Lung (tissue), 12 donors: ENCODE data around the gene CCDC33. TPM values are rescaled to one million over a fixed set of nuclear protein-coding genes. Genes with fewer than 3 reads are reported as not detected.

Experiments used
- ATAC-seq: fragments of 200-7000 bp; cut with Tn5 transposase; one replicate; pipeline ENCODE4 v1.9.1; 2020; ENCODE audit warnings: moderate number of reproducible peaks; ENCODE audit not compliant: insufficient read depth, low FRiP score
- DNase-seq, 3 donors: peaks; one replicate each; pipeline ENCODE4 v3.0.0-alpha.2; 2013 to 2017
- H3K27ac ChIP-seq, 2 donors: one replicate each; pipeline ENCODE4 v1.5.1; 2013; ENCODE audit warnings: mild to moderate bottlenecking in 2 of 2, moderate library complexity in 2 of 2, control low read depth in 1 of 2, inconsistent platforms in 1 of 2, low read depth in 1 of 2, low read length in 1 of 2
- H3K27me3 ChIP-seq, 3 donors: one replicate each; pipeline ENCODE4 v1.5.1; 2013; ENCODE audit warnings: low read length in 2 of 3; ENCODE audit not compliant: control insufficient read depth in 3 of 3, insufficient read depth in 3 of 3
- H3K36me3 ChIP-seq, 4 donors: one replicate each; pipeline ENCODE4 v1.5.1; 2013; ENCODE audit warnings: low read length in 4 of 4, mild to moderate bottlenecking in 1 of 4, moderate library complexity in 1 of 4; ENCODE audit not compliant: control insufficient read depth in 4 of 4, insufficient read depth in 4 of 4
- H3K4me1 ChIP-seq, 5 donors: one replicate each; pipeline ENCODE4 v1.5.1; 2013; ENCODE audit warnings: low read length in 5 of 5, mild to moderate bottlenecking in 2 of 5, moderate library complexity in 1 of 5; ENCODE audit not compliant: control insufficient read depth in 5 of 5, insufficient read depth in 5 of 5
- H3K4me3 ChIP-seq: one replicate; pipeline ENCODE4 v1.5.1; 2013; ENCODE audit warnings: mild to moderate bottlenecking, control low read depth, moderate library complexity
- H3K9ac ChIP-seq, 2 donors: one replicate each; pipeline ENCODE4 v1.5.1; 2013; ENCODE audit warnings: low read length in 2 of 2, control low read depth in 1 of 2; ENCODE audit not compliant: insufficient read depth in 1 of 2
- H3K9me3 ChIP-seq, 4 donors: one replicate each; pipeline ENCODE4 v1.5.1; 2013; ENCODE audit warnings: low read length in 3 of 4, mild to moderate bottlenecking in 1 of 4, moderate library complexity in 1 of 4; ENCODE audit not compliant: control insufficient read depth in 4 of 4, insufficient read depth in 3 of 4
- WGBS, 2 donors: extraction: QIAGEN DNeasy Blood & Tissue Kit; methylation state at CpG; one replicate each; pipeline ENCODE4 v1.1.7; 2013; 5-methylcytosine and 5-hydroxymethylcytosine counted together
- polyA plus RNA-seq, 2 donors: library from polyadenylated mRNA; stranded (reverse); fragments of 200-250 nt; gene quantifications; one replicate each; pipeline ENCODE4 v1.2.1, GENCODE V29; 2013
- total RNA-seq, 2 donors: library from RNA; depleted of rRNA in 1 of 2; stranded (reverse); fragments of >200 nt in 1 of 2; gene quantifications; one replicate each; pipeline ENCODE4 v1.2.1, GENCODE V29; 2014 to 2021
- TF ChIP-seq, protein P1 (sequence below): IDR thresholded peaks from 2 replicates; pipeline ENCODE4 v1.5.1; 2012; ENCODE audit warnings: mild to moderate bottlenecking; ENCODE audit errors: control extremely low read depth, extremely low read depth
- donor health status: control.
- donor health status: control.
- donor health status: Bipolar disorder and iron deficiency.
- donor health status: healthy.
- donor health status: DM: yes; HTN: yes; CAD: no.

Gene CCDC33
- total and polyA plus RNA-seq, 4 donors = 4.3 to 14.1 (median 9.1) TPM

DNA sequence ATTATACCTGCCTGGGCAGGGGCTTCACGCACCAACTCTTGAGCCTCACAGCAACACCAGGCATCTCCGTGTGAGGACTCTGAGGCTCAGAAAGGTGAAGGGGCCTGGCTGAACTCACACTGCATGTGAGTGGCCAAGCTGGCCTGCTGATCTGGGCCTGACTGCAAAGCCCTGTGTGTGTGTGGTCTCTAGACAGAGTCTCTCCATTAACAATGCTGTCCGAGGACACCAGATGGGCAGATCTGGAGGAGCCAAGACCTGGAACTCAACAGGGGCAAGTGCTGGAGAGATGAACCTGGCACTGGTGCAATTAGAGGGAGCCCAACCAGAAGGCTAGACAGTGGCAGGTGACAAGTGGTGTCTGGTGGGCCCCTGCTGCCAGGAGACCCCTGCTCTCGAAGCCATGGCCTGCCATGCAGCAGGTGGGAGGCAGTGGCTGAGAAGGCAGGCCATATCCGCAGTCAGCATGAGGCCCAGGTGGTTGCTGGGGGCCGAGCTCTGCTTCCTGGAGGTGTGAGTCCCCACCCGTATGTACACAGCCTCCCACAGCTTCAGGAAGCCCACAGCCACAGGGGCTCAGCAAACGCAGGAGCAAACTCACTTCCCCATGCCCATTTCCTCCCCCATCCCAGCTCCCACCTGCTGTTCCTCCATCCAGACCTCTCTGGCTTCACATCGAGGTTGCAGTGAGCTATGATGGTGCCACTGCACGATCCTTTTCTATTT is 92.4 kb downstream of the CCDC33 start:
- TF ChIP-seq, protein P1, sequence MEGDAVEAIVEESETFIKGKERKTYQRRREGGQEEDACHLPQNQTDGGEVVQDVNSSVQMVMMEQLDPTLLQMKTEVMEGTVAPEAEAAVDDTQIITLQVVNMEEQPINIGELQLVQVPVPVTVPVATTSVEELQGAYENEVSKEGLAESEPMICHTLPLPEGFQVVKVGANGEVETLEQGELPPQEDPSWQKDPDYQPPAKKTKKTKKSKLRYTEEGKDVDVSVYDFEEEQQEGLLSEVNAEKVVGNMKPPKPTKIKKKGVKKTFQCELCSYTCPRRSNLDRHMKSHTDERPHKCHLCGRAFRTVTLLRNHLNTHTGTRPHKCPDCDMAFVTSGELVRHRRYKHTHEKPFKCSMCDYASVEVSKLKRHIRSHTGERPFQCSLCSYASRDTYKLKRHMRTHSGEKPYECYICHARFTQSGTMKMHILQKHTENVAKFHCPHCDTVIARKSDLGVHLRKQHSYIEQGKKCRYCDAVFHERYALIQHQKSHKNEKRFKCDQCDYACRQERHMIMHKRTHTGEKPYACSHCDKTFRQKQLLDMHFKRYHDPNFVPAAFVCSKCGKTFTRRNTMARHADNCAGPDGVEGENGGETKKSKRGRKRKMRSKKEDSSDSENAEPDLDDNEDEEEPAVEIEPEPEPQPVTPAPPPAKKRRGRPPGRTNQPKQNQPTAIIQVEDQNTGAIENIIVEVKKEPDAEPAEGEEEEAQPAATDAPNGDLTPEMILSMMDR = no peak
- Histone ChIP-seq H3K4me3 (no peak overlapping the region), H3K9me3 (no peaks in the 10 kb centered on the region), H3K36me3 (no peaks in the 10 kb centered on the region), H3K27me3 (no peaks in the 10 kb centered on the region), H3K9ac (no peak overlapping the region), H3K27ac (no peak overlapping the region), H3K4me1 (no peaks in the 10 kb centered on the region)
- 35 to 53% methylated on average over 10 of the region's 10 CpGs for WGBS, 2 donors
- DNase-seq = no peak
- no peak for ATAC-seq

DNA sequence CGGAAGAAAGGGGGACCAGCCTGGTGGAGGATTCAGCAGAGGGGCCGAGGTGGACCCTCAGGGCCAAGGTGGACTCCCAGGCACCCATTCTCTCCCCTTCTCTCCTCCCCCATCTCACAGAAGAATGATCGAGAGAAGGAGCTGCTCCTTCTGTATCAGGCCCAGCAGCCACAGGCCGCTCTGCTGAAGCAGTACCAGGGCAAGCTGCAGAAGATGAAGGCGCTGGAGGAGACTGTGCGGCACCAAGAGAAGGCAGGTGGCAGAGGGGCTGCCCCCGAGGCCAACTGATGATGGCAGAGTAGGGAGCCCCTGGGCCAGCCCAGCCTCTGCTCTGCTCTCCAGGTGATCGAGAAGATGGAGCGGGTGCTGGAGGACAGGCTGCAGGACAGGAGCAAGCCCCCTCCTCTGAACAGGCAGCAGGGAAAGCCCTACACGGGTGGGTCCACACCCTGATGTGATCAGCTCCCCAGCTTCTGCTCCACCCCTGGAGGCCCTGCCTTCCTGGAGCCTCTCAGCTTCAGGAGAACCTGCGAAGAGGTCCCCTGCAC is 94.8 kb downstream of the CCDC33 start:
- no peaks in the 10 kb centered on the region for H3K9me3 ChIP-seq
- ATAC-seq (no peak), DNase-seq (no peak)
- H3K4me3 ChIP-seq = no peak overlapping the region
- no peak overlapping the region for H3K27ac ChIP-seq
- 81 to 95% methylated on average over 9 to 11 of the region's 11 CpGs for WGBS, 2 donors
- no peak overlapping the region for H3K9ac ChIP-seq
- TF ChIP-seq, protein P1 = no peak
- no peaks in the 10 kb centered on the region for H3K27me3 ChIP-seq
- no peaks in the 10 kb centered on the region for H3K4me1 ChIP-seq
- H3K36me3 ChIP-seq = no peaks in the 10 kb centered on the region

DNA sequence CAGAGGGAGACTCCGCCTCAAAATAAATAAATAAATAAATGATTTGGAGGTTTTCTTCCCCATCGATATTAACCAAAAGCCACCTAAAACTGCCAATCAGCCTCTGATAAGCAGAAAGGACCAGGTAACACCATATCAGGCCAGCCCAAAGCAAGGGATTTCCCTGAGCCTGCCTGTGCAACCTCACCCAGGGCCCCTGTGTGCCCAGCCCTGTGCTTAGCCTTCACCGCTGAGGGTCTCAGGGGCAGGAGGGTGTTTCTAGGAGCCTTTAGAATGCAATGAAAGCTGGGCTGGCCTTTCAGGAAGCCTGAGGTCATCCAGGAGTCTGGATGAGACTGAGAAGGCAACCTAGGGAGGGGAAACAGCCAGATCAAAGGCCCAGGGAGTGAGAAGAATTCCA is 95.9 kb downstream of the CCDC33 start:
- no peak for ATAC-seq
- Histone ChIP-seq H3K4me1 (no peaks in the 10 kb centered on the region), H3K9ac (no peak overlapping the region), H3K36me3 (no peaks in the 10 kb centered on the region), H3K27ac (no peak overlapping the region), H3K27me3 (no peaks in the 10 kb centered on the region), H3K4me3 (no peak overlapping the region), H3K9me3 (no peaks in the 10 kb centered on the region)
- TF ChIP-seq, protein P1 = no peak
- WGBS, 2 donors = 91% methylated on average over 3 of the region's 3 CpGs
- no peak for DNase-seq

DNA sequence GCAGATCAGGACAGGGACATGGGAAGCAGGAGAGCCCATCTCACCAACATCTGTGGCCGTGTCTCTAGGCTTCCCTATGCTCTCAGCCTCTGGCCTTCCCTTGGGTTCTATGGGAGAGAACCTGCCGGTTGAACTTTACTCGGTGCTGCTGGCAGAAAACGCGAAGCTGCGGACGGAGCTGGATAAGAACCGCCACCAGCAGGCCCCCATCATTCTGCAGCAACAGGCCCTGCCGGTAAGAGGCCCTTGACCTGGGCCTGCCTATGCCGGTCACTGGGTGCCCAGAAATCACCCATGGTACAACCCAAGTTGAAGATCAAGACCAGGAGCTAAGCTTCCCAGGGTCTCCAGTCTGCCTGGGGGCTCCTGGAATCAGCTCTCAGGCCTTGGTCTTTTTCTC is 96.5 kb downstream of the CCDC33 start:
- Histone ChIP-seq H3K27me3 (no peaks in the 10 kb centered on the region), H3K9me3 (no peaks in the 10 kb centered on the region), H3K4me3 (no peak overlapping the region), H3K4me1 (no peaks in the 10 kb centered on the region), H3K9ac (no peak overlapping the region), H3K27ac (no peak overlapping the region), H3K36me3 (no peaks in the 10 kb centered on the region)
- TF ChIP-seq, protein P1 = no peak
- no peak for DNase-seq
- WGBS, 2 donors = 84 to 90% methylated on average over 10 of the region's 10 CpGs
- ATAC-seq = no peak
